ENCODE data around the gene CFAP300.

The CFAP300 gene

GRCh38 chr11:102073253-102073652 lies 26.0 kb downstream of the CFAP300 start:
- no peak for DNase-seq (ENCODE audit: low spot score)

- no peak for DNase-seq (ENCODE audit: low spot score)
Observed at GRCh38 chr11:102079625-102080024, 32.4 kb downstream of the CFAP300 start.

GRCh38 chr11:102081313-102081712 lies 34.1 kb downstream of the CFAP300 start:
- no peak for DNase-seq (ENCODE audit: low spot score)

GRCh38 chr11:102085864-102086551 lies 38.8 kb downstream of the CFAP300 start:
- DNase-seq (ENCODE audit: low spot score) = no peak

GRCh38 chr11:102097186-102097585 lies 49.9 kb downstream of the CFAP300 start:
- DNase-seq (ENCODE audit: low spot score) = no peak

GRCh38 chr11:102099755-102100154 lies 52.5 kb downstream of the CFAP300 start:
- DNase-seq (ENCODE audit: low spot score) = no peak

- no peak for DNase-seq (ENCODE audit: low spot score)
Observed at GRCh38 chr11:102108734-102109440, 61.6 kb downstream of the CFAP300 start.

GRCh38 chr11:102109896-102110760 lies 62.9 kb downstream of the CFAP300 start, which contains the start of gene YAP1:
Gene YAP1 (plus strand): TSS chr11:102110447. CDS start chr11:102110849, 402 bp downstream.
- peak; percentile 71 for DNase-seq (ENCODE audit: low spot score)

- DNase-seq (ENCODE audit: low spot score) = no peak
Observed at GRCh38 chr11:102110761-102111010, 63.4 kb downstream of the CFAP300 start.

- DNase-seq (ENCODE audit: low spot score) = peak; percentile 67
Observed at GRCh38 chr11:102111011-102111786, 64.0 kb downstream of the CFAP300 start.

GRCh38 chr11:102111787-102112508 lies 64.7 kb downstream of the CFAP300 start:
- peak; percentile 26 for DNase-seq (ENCODE audit: low spot score)

- DNase-seq (ENCODE audit: low spot score) = no peak
Observed at GRCh38 chr11:102112509-102112821, 65.2 kb downstream of the CFAP300 start.

GRCh38 chr11:102114032-102114431 lies 66.8 kb downstream of the CFAP300 start:
- DNase-seq (ENCODE audit: low spot score) = no peak

GRCh38 chr11:102115557-102115956 lies 68.3 kb downstream of the CFAP300 start:
- DNase-seq (ENCODE audit: low spot score) = peak; percentile 18

- no peak for DNase-seq (ENCODE audit: low spot score)
Observed at GRCh38 chr11:102116453-102117205, 69.4 kb downstream of the CFAP300 start.

- no peak for DNase-seq (ENCODE audit: low spot score)
Observed at GRCh38 chr11:102117472-102118113, 70.4 kb downstream of the CFAP300 start.

GRCh38 chr11:102118937-102119336 lies 71.7 kb downstream of the CFAP300 start:
- DNase-seq (ENCODE audit: low spot score) = no peak

- no peak for DNase-seq (ENCODE audit: low spot score)
Observed at GRCh38 chr11:102119997-102120396, 72.8 kb downstream of the CFAP300 start.

- DNase-seq (ENCODE audit: low spot score) = no peak
Observed at GRCh38 chr11:102120437-102120973, 73.3 kb downstream of the CFAP300 start.

- DNase-seq (ENCODE audit: low spot score) = no peak
Observed at GRCh38 chr11:102121329-102121728, 74.1 kb downstream of the CFAP300 start.

Data from cerebellar cortex (tissue), 1 donor.